ENCODE results near the gene IFNGR1. TPM values are rescaled to one million over a fixed set of nuclear protein-coding genes. Genes with fewer than 3 reads are reported as not detected.

The IFNGR1 gene
- total and polyA plus RNA-seq, 10 of the 15 experiments (the other 5 are each of a cell fraction or from before 2014, with no cell fraction given), result 89.0 to 296 (median 138) TPM

DNA sequence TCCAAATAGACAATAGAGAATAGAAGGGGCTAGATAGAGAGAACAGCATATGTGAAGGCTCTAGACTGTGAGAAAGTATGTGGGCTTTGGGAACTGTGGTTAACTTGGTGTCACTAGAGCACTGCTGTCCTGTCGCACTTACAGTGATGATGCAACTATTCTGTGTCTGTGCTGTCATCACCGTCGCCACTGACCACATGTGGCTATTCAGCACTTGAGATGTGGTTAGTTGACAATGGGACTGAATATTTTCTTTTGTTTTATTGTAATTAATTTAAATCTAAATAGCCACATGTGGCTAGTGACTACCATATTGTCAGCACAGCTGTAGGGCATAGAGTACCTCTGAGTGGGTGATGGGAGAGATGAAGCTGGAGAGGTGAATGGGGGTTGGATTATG, 39.0 kb upstream of the IFNGR1 start (continued):
- TF ChIP-seq, protein P1, sequence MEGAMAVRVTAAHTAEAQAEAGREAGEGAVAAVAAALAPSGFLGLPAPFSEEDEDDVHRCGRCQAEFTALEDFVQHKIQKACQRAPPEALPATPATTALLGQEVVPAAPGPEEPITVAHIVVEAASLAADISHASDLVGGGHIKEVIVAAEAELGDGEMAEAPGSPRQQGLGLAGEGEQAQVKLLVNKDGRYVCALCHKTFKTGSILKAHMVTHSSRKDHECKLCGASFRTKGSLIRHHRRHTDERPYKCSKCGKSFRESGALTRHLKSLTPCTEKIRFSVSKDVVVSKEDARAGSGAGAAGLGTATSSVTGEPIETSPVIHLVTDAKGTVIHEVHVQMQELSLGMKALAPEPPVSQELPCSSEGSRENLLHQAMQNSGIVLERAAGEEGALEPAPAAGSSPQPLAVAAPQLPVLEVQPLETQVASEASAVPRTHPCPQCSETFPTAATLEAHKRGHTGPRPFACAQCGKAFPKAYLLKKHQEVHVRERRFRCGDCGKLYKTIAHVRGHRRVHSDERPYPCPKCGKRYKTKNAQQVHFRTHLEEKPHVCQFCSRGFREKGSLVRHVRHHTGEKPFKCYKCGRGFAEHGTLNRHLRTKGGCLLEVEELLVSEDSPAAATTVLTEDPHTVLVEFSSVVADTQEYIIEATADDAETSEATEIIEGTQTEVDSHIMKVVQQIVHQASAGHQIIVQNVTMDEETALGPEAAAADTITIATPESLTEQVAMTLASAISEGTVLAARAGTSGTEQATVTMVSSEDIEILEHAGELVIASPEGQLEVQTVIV (IDR thresholded peaks at IDR 0.05; ENCODE audit: borderline replicate concordance, partially characterized antibody), result no peak
- TF ChIP-seq NFYA (IDR thresholded peaks at IDR 0.05; ENCODE audit: borderline replicate concordance, low read depth, low read length), result no peak
- TF ChIP-seq, protein P2, sequence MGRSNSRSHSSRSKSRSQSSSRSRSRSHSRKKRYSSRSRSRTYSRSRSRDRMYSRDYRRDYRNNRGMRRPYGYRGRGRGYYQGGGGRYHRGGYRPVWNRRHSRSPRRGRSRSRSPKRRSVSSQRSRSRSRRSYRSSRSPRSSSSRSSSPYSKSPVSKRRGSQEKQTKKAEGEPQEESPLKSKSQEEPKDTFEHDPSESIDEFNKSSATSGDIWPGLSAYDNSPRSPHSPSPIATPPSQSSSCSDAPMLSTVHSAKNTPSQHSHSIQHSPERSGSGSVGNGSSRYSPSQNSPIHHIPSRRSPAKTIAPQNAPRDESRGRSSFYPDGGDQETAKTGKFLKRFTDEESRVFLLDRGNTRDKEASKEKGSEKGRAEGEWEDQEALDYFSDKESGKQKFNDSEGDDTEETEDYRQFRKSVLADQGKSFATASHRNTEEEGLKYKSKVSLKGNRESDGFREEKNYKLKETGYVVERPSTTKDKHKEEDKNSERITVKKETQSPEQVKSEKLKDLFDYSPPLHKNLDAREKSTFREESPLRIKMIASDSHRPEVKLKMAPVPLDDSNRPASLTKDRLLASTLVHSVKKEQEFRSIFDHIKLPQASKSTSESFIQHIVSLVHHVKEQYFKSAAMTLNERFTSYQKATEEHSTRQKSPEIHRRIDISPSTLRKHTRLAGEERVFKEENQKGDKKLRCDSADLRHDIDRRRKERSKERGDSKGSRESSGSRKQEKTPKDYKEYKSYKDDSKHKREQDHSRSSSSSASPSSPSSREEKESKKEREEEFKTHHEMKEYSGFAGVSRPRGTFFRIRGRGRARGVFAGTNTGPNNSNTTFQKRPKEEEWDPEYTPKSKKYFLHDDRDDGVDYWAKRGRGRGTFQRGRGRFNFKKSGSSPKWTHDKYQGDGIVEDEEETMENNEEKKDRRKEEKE (IDR thresholded peaks at IDR 0.05), result no peak
- peak; percentile 72 for TF ChIP-seq MEF2B (IDR thresholded peaks at IDR 0.05; ENCODE audit: partially characterized antibody, poor library complexity, severe bottlenecking)
- TF ChIP-seq, protein P3, sequence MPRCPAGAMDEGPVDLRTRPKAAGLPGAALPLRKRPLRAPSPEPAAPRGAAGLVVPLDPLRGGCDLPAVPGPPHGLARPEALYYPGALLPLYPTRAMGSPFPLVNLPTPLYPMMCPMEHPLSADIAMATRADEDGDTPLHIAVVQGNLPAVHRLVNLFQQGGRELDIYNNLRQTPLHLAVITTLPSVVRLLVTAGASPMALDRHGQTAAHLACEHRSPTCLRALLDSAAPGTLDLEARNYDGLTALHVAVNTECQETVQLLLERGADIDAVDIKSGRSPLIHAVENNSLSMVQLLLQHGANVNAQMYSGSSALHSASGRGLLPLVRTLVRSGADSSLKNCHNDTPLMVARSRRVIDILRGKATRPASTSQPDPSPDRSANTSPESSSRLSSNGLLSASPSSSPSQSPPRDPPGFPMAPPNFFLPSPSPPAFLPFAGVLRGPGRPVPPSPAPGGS (IDR thresholded peaks at IDR 0.05; ENCODE audit: borderline replicate concordance, insufficient read depth, low read depth, low read length, poor library complexity, severe bottlenecking), result peak; percentile 46
- TF ChIP-seq SMARCA5 (IDR thresholded peaks at IDR 0.05), result no peak
- TF ChIP-seq KLF5 (IDR thresholded peaks at IDR 0.05; ENCODE audit: partially characterized antibody), result no peak
- no peak for TF ChIP-seq TARDBP (IDR thresholded peaks at IDR 0.05; ENCODE audit: borderline replicate concordance)
- peak; percentile 61 to 71; a peak in 3 of 4 replicates for TF ChIP-seq BHLHE40 (IDR thresholded peaks at IDR 0.05; ENCODE audit: borderline replicate concordance in 1 of 2, low read depth in 2 of 2, low read length in 1 of 2)
- no peak for TF ChIP-seq HDAC6 (IDR thresholded peaks at IDR 0.05; ENCODE audit: unreplicated experiment)
- no peak for TF ChIP-seq RAD21 (IDR thresholded peaks at IDR 0.05; ENCODE audit: insufficient read depth, low read depth, low read length)
- no peak for TF ChIP-seq HDAC2 (IDR thresholded peaks at IDR 0.05)
- no peak for TF ChIP-seq SREBF1 (IDR thresholded peaks at IDR 0.05; ENCODE audit: low read length)
- TF ChIP-seq BMI1 (IDR thresholded peaks at IDR 0.05; ENCODE audit: borderline replicate concordance), result no peak
- TF ChIP-seq HCFC1 (IDR thresholded peaks at IDR 0.05; ENCODE audit: low read length), result no peak
- 0 out of 2 replicates have a peak, but pooled peaks have one; percentile 31 for TF ChIP-seq CBFB (IDR thresholded peaks at IDR 0.05; ENCODE audit: low read depth)
- TF ChIP-seq MEF2A (IDR thresholded peaks at IDR 0.05; ENCODE audit: insufficient read depth, low read depth, low read length), result no peak
- no peak for TF ChIP-seq JUNB (IDR thresholded peaks at IDR 0.05)
- TF ChIP-seq SUZ12 (IDR thresholded peaks at IDR 0.05; ENCODE audit: unreplicated experiment), result no peak

Data from GM12878 (cell line).